Transverse colon (tissue), 4 donors: ENCODE results near the gene FADS6. TPM values are rescaled to one million over a fixed set of nuclear protein-coding genes. Genes with fewer than 3 reads are reported as not detected.
A peak's percentile ranks its signal among the peaks of the same experiment; 100 is the strongest.

ENCODE experiments used
- DNase-seq: peaks from one replicate; pipeline ENCODE4 v3.0.0-alpha.2; 2019
- H3K27ac ChIP-seq, 4 donors: fragments of 200-600 bp; sonication (generic); 2 replicates each; pipeline ENCODE4 v1.5.1; 2016 to 2018; ENCODE audit warnings: inconsistent platforms in 4 of 4
- H3K27me3 ChIP-seq: fragments of 200-600 bp; sonication (generic); 2 replicates; pipeline ENCODE4 v1.5.1; 2017; ENCODE audit warnings: inconsistent platforms
- H3K36me3 ChIP-seq, 4 donors: fragments of 200-600 bp; sonication (generic); 2 replicates each; pipeline ENCODE4 v1.5.1; 2017 to 2019; ENCODE audit warnings: inconsistent platforms in 4 of 4
- H3K4me1 ChIP-seq, 4 donors: fragments of 200-600 bp; sonication (generic); 2 replicates each; pipeline ENCODE4 v1.5.1; 2017 to 2020; ENCODE audit warnings: inconsistent platforms in 4 of 4
- H3K4me3 ChIP-seq, 4 donors: fragments of 200-600 bp; sonication (generic); 1 replicate in 1 of 4; 2 replicates in 3 of 4; pipeline versions ENCODE4 v1.5.1 to v1.6.1; 2017 to 2019; ENCODE audit warnings: inconsistent platforms in 4 of 4
- H3K9me3 ChIP-seq, 2 donors: fragments of 200-600 bp; sonication (generic); 2 replicates each; pipeline ENCODE4 v1.5.1; 2017 to 2019; ENCODE audit warnings: inconsistent platforms in 2 of 2
- EP300 ChIP-seq: sonication (generic); formaldehyde crosslinking; IDR thresholded peaks from one replicate; pipeline ENCODE4 v1.6.1; 2017; ENCODE audit warnings: antibody characterized with exemption, low read depth
- POLR2A ChIP-seq: fragments of 450-650 bp; IDR thresholded peaks from one replicate; pipeline ENCODE4 v1.6.1; 2016; ENCODE audit warnings: antibody characterized with exemption, mild to moderate bottlenecking, moderate library complexity
- POLR2AphosphoS5 ChIP-seq, 3 donors: sonication (generic); formaldehyde crosslinking; IDR thresholded peaks; one replicate each; pipeline ENCODE4 v1.6.1; 2016; ENCODE audit warnings: antibody characterized with exemption in 3 of 3
- WGBS, 2 donors: methylation state at CpG; one replicate each; pipeline ENCODE4 v1.1.5; 2018; ENCODE audit warnings: low coverage in 1 of 2; 5-methylcytosine and 5-hydroxymethylcytosine counted together
- in situ Hi-C, 4 donors: fragments of 200-750 bp; cut with MboI; loops; one replicate each; pipeline versions ENCODE4 v1.15.0 to v1.15.1; 2017; ENCODE audit warnings: low sequenced_read_pairs in 3 of 4, low pct_ligation_motif_present in 1 of 4, low pct_unique_long_range_greater_than_20kb in 1 of 4
- intact Hi-C: fragments of 100-400 bp; cut with DNase I; formaldehyde crosslinking; loops from one replicate; pipeline ENCODE4 v1.15.1; 2023; ENCODE audit warnings: low total_unique reads
- total RNA-seq, 4 donors: library from RNA; depleted of rRNA; stranded (reverse); fragments of >200 nt; gene quantifications; one replicate each; pipeline ENCODE4 v1.1.0, GENCODE V29; 2016
- TF ChIP-seq, protein P1 (sequence below), 5 experiments: fragments of 200-600 bp in 3 of 5; fragments of 450-650 bp in 2 of 5; sonication (generic) in 3 of 5; IDR thresholded peaks; 1 replicate in 2 of 5; 2 replicates in 3 of 5; pipeline ENCODE4 v1.5.1; 2016 to 2017; ENCODE audit warnings: antibody characterized with exemption in 5 of 5, inconsistent platforms in 3 of 5, mild to moderate bottlenecking in 2 of 5, moderate library complexity in 1 of 5

FADS6 gene
- total RNA-seq, 4 donors from 2014 or later, result 0.64 to 25.8 (median 3.7) TPM; not detected in 1

DNA sequence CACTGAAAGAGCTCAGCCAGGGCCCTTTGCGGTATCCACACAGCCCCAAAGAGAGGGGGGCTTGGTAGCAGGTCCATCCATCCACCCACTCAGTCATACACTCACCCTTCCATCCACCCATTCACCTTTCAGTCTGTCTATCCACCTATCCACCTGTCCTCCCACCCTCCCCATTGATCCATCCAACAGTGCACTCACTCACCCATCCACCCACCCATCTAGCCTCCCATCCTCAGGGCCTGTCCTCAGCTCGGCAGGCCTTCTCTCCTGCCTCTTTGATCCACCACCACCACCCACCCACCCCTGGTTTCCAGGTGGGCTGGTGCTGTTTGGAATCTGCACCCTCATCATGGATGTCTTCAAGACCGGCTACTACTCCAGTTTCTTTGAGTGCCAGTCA is 31.8 kb upstream of the FADS6 start:
- TF ChIP-seq, protein P1, sequence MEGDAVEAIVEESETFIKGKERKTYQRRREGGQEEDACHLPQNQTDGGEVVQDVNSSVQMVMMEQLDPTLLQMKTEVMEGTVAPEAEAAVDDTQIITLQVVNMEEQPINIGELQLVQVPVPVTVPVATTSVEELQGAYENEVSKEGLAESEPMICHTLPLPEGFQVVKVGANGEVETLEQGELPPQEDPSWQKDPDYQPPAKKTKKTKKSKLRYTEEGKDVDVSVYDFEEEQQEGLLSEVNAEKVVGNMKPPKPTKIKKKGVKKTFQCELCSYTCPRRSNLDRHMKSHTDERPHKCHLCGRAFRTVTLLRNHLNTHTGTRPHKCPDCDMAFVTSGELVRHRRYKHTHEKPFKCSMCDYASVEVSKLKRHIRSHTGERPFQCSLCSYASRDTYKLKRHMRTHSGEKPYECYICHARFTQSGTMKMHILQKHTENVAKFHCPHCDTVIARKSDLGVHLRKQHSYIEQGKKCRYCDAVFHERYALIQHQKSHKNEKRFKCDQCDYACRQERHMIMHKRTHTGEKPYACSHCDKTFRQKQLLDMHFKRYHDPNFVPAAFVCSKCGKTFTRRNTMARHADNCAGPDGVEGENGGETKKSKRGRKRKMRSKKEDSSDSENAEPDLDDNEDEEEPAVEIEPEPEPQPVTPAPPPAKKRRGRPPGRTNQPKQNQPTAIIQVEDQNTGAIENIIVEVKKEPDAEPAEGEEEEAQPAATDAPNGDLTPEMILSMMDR (IDR thresholded peaks at IDR 0.05), result no peak
- TF ChIP-seq POLR2AphosphoS5 (IDR thresholded peaks at IDR 0.05) (no peak), POLR2A (no peak), EP300 (no peak)
- in situ Hi-C loops (no loop called here), intact Hi-C loops (no loop called here)
- no peaks in the 10 kb centered on the region for H3K36me3 ChIP-seq
- WGBS, 2 donors, result 68 to 83% methylated on average over 1 to 3 of the region's 3 CpGs
- H3K4me1 ChIP-seq, result peaks cover 10 to 24% (median 15%) of the 10 kb centered on the region in 4 donors
- no peak overlapping the region for H3K27ac ChIP-seq
- H3K27me3 ChIP-seq, result peaks cover 88% of the 10 kb centered on the region
- no peak for DNase-seq
- H3K4me3 ChIP-seq, result no peak overlapping the region
- H3K9me3 ChIP-seq, result no peaks in the 10 kb centered on the region

DNA sequence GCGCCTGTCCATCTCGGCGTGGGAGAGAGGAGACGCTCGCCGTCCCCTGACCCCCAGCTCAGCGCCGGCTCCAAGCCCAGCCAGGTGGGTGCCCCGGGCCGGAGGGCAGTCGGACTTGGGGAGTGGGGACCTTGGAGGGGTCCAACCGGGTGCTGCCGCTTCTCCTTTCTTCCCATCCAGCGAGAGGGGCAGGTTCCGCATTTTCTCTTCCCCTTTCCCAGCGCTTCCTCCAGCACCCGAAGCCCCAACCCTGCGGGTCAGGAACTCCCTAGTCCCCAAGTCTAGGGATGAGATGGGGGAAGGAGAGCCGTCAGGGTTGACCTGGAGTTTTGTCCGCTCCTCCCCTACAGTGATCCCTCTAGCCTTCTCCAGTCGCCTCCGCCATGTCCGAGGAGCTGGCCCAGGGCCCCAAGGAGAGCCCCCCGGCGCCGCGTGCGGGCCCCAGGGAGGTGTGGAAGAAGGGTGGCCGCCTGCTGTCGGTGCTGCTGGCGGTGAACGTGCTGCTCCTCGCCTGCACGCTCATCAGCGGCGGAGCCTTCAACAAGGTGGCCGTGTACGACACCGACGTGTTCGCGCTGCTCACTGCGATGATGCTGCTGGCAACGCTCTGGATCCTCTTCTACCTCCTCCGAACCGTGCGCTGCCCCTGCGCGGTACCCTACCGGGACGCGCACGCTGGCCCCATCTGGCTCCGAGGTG is 31.0 kb upstream of the FADS6 start, which contains the start of gene OTOP2:
TSS of gene OTOP2 (plus strand) at position 24 of the 699 bp plus-strand sequence. CDS start at position 384, 360 bp downstream.
- peaks cover 96% of the 10 kb centered on the region for H3K27me3 ChIP-seq
- H3K9me3 ChIP-seq, result no peaks in the 10 kb centered on the region
- H3K27ac ChIP-seq, result no peak within 1 kb of the TSS
- intact Hi-C loops (no loop called here), in situ Hi-C loops (no loop called here)
- WGBS, 2 donors, result 10 to 15% methylated on average over 7 to 48 of the region's 54 CpGs
- peaks cover 10 to 24% (median 15%) of the 10 kb centered on the region in 4 donors for H3K4me1 ChIP-seq
- no peaks in the 10 kb centered on the region for H3K36me3 ChIP-seq
- peak within 1 kb of the TSS in 2 of 4 donors; percentile 21 to 41 for H3K4me3 ChIP-seq
- DNase-seq, result peak; percentile 25
- TF ChIP-seq EP300 (no peak), POLR2AphosphoS5 (IDR thresholded peaks at IDR 0.05) (no peak), POLR2A (no peak)
- TF ChIP-seq, protein P1 (IDR thresholded peaks at IDR 0.05), result no peak

DNA sequence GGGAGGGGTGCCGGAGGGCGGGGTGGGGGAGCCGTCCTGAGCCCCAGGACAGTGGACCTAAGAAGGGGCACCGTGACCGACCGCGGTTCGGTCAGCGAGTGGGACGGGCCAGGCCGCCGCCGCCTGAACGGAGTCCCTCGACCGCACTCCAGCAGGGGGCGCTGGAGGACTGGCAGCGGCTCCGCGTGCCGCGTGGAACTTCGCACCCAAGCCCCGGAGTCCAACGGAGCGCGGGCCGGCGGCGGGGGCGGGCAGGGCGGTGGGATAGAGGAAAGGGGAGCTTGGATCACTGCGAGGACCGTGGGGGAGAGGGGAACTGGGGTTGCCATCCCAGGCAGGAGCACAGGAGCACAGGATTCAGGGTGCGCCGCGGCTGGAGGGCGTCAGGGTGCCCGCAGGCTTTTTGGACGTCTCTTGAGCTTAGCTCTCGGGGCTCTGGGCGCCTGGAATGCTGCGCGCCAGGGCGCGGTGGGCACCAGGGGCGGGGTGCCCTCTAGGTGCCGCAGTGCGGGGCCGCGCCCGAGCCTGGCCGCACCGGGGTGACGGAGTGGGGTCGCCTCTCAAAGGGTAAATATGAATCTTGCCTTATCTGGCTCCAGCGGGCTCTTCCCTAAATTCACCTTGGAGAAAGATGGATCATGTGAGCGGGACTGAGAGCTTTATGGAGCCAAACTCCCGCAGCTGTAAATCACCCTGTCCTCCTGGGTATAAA is 30.3 kb upstream of the FADS6 start:
- intact Hi-C loops, result no loop called here
- no peak for TF ChIP-seq POLR2A
- no peak for TF ChIP-seq EP300
- TF ChIP-seq, protein P1 (IDR thresholded peaks at IDR 0.05), result peak; percentile 70 to 95 (median 80)
- no peaks in the 10 kb centered on the region for H3K36me3 ChIP-seq
- in situ Hi-C loops, result no loop called here
- peaks cover 94% of the 10 kb centered on the region for H3K27me3 ChIP-seq
- H3K4me1 ChIP-seq, result peaks cover 10 to 24% (median 15%) of the 10 kb centered on the region in 4 donors
- peak; percentile 78 for DNase-seq
- 6% methylated on average over 46 of the region's 59 CpGs; no CpG with 5 or more reads in 1 of the 2 donors for WGBS, 2 donors
- no peaks in the 10 kb centered on the region for H3K9me3 ChIP-seq
- peak overlapping the region in 2 of 4 donors; percentile 21 to 41 for H3K4me3 ChIP-seq
- no peak overlapping the region for H3K27ac ChIP-seq
